ENCODE measurements around the gene CNTN1.

- TF ChIP-seq POLR2AphosphoS5 (IDR thresholded peaks at IDR 0.05; ENCODE audit: borderline replicate concordance, low read depth, low read length) (no peak), EZH2 (IDR thresholded peaks at IDR 0.05) (no peak), FOXP2 (optimal IDR thresholded peaks at IDR 0.05; ENCODE audit: control extremely low read depth, extremely low read length, insufficient read depth) (no peak)
These were observed 319.7 kb downstream of the CNTN1 start for GRCh38 chr12:41011939-41012338.

Measured in SK-N-MC (cell line).